Tibial nerve (tissue), 4 donors: Measurements from ENCODE around the gene CTSO. TPM values are rescaled to one million over a fixed set of nuclear protein-coding genes. Genes with fewer than 3 reads are reported as not detected.
"Not testable (repeated sequence)": the region's sequence is repeated elsewhere in the genome, so short reads cannot be mapped to it uniquely, and the experiment has no call there.

ENCODE experiments used
- DNase-seq, 2 donors: peaks; one replicate each; pipeline ENCODE4 v3.0.0-alpha.2; 2019; ENCODE audit warnings: low spot score in 2 of 2
- H3K27ac ChIP-seq, 4 donors: fragments of 200-600 bp; sonication (generic) in 3 of 4; one replicate each; pipeline ENCODE4 v1.5.1; 2017 to 2019; ENCODE audit warnings: mild to moderate bottlenecking in 1 of 4
- H3K27me3 ChIP-seq, 2 donors: fragments of 200-600 bp; sonication (generic) in 1 of 2; one replicate each; pipeline versions ENCODE4 v1.5.1 to v1.6.0; 2017 to 2019
- H3K36me3 ChIP-seq, 3 donors: fragments of 200-600 bp; sonication (generic); one replicate each; pipeline ENCODE4 v1.5.1; 2018 to 2019
- H3K4me1 ChIP-seq, 4 donors: fragments of 200-600 bp; sonication (generic) in 3 of 4; one replicate each; pipeline ENCODE4 v1.5.1; 2017 to 2019
- H3K4me3 ChIP-seq, 4 donors: fragments of 200-600 bp; sonication (generic) in 3 of 4; one replicate each; pipeline ENCODE4 v1.5.1; 2017 to 2019; ENCODE audit warnings: mild to moderate bottlenecking in 1 of 4, moderate library complexity in 1 of 4
- H3K9me3 ChIP-seq, 4 donors: fragments of 200-600 bp; sonication (generic) in 3 of 4; one replicate each; pipeline ENCODE4 v1.5.1; 2017 to 2019
- CTCF ChIP-seq, 5 experiments: fragments of 200-600 bp in 3 of 5; fragments of 450-650 bp in 2 of 5; sonication (generic) in 3 of 5; IDR thresholded peaks; one replicate each; pipeline ENCODE4 v1.5.1; 2016 to 2019; ENCODE audit warnings: antibody characterized with exemption in 5 of 5, mild to moderate bottlenecking in 3 of 5, moderate library complexity in 2 of 5
- EP300 ChIP-seq, 2 donors: sonication (generic); formaldehyde crosslinking; IDR thresholded peaks; one replicate each; pipeline ENCODE4 v1.6.1; 2017; ENCODE audit warnings: antibody characterized with exemption in 2 of 2, mild to moderate bottlenecking in 1 of 2
- POLR2A ChIP-seq, 2 donors: fragments of 450-650 bp; IDR thresholded peaks; one replicate each; pipeline ENCODE4 v1.6.1; 2017; ENCODE audit warnings: antibody characterized with exemption in 2 of 2, mild to moderate bottlenecking in 2 of 2, moderate library complexity in 2 of 2
- WGBS, 2 donors: methylation state at CpG; one replicate each; pipeline ENCODE4 v1.1.5; 2018; 5-methylcytosine and 5-hydroxymethylcytosine counted together
- total RNA-seq, 4 donors: library from RNA; depleted of rRNA; stranded (reverse); fragments of >200 nt; gene quantifications; one replicate each; pipeline ENCODE4 v1.1.0, GENCODE V29; 2016

Gene CTSO
- total RNA-seq, 4 donors from 2014 or later, result 8.7 to 30.2 (median 26.1) TPM

- Histone ChIP-seq H3K27me3 (no peaks in the 10 kb centered on the region), H3K27ac (no peak overlapping the region), H3K36me3 (no peaks in the 10 kb centered on the region), H3K4me1 (peaks cover 0 to 26% (median 6%) of the 10 kb centered on the region in 4 donors), H3K9me3 (no peaks in the 10 kb centered on the region), H3K4me3 (no peak overlapping the region)
- 73 to 76% methylated on average over 3 of the region's 3 CpGs for WGBS, 2 donors
- TF ChIP-seq CTCF (IDR thresholded peaks at IDR 0.05) (no peak), EP300 (IDR thresholded peaks at IDR 0.05) (no peak), POLR2A (IDR thresholded peaks at IDR 0.05) (no peak)
- no peak for DNase-seq
These were observed 49.3 kb downstream of the CTSO start for GRCh38 chr4:155904331-155904730.

- H3K27ac ChIP-seq, result no peak within 1 kb of the TSS
- no peaks in the 10 kb centered on the region for H3K36me3 ChIP-seq
- WGBS, 2 donors, result 52 to 65% methylated on average over 1 of the region's 1 CpG
- no peak within 1 kb of the TSS for H3K4me3 ChIP-seq
- no peaks in the 10 kb centered on the region for H3K27me3 ChIP-seq
- peaks cover 0 to 24% (median 6%) of the 10 kb centered on the region in 4 donors for H3K4me1 ChIP-seq
- H3K9me3 ChIP-seq, result peaks cover 0 to 4% (median 2%) of the 10 kb centered on the region in 4 donors
- TF ChIP-seq CTCF (IDR thresholded peaks at IDR 0.05) (no peak), EP300 (IDR thresholded peaks at IDR 0.05) (no peak), POLR2A (IDR thresholded peaks at IDR 0.05) (no peak)
- DNase-seq, result no peak
These were observed 50.2 kb downstream of the CTSO start, which contains the start of gene TDO2 for GRCh38 chr4:155903453-155903852. Gene TDO2 (plus strand): TSS chr4:155903696. CDS start chr4:155903759, 63 bp downstream.

GRCh38 chr4:155901013-155901412 lies 52.7 kb downstream of the CTSO start:
- 86 to 90% methylated on average over 2 of the region's 2 CpGs for WGBS, 2 donors
- Histone ChIP-seq H3K4me3 (no peak overlapping the region), H3K36me3 (no peaks in the 10 kb centered on the region), H3K27me3 (no peaks in the 10 kb centered on the region), H3K27ac (no peak overlapping the region), H3K9me3 (peaks cover 0 to 6% (median 2%) of the 10 kb centered on the region in 4 donors), H3K4me1 (peaks cover 0 to 6% (median 0%) of the 10 kb centered on the region in 4 donors)
- TF ChIP-seq POLR2A (IDR thresholded peaks at IDR 0.05) (no peak), CTCF (IDR thresholded peaks at IDR 0.05) (no peak), EP300 (IDR thresholded peaks at IDR 0.05) (no peak)
- no peak for DNase-seq

- H3K4me1 ChIP-seq, result peaks cover 0 to 6% (median 0%) of the 10 kb centered on the region in 4 donors
- H3K4me3 ChIP-seq, result no peak overlapping the region
- H3K27me3 ChIP-seq, result no peaks in the 10 kb centered on the region
- H3K27ac ChIP-seq, result no peak overlapping the region
- 8 to 16% methylated on average over 1 of the region's 1 CpG for WGBS, 2 donors
- no peak for DNase-seq
- H3K36me3 ChIP-seq, result no peaks in the 10 kb centered on the region
- TF ChIP-seq EP300 (IDR thresholded peaks at IDR 0.05) (no peak), POLR2A (IDR thresholded peaks at IDR 0.05) (no peak), CTCF (IDR thresholded peaks at IDR 0.05) (no peak)
- peaks cover 0 to 6% (median 2%) of the 10 kb centered on the region in 4 donors for H3K9me3 ChIP-seq
These were observed 53.3 kb downstream of the CTSO start for GRCh38 chr4:155900381-155900780.

- Histone ChIP-seq H3K27ac (no peak overlapping the region), H3K9me3 (peaks cover 0 to 6% (median 2%) of the 10 kb centered on the region in 4 donors), H3K4me3 (no peak overlapping the region), H3K27me3 (no peaks in the 10 kb centered on the region), H3K36me3 (no peaks in the 10 kb centered on the region), H3K4me1 (peaks cover 0 to 6% (median 0%) of the 10 kb centered on the region in 4 donors)
- 10 to 16% methylated on average over 3 of the region's 3 CpGs for whole genome bisulfite sequencing, 2 donors
- TF ChIP-seq CTCF (IDR thresholded peaks at IDR 0.05) (no peak), POLR2A (IDR thresholded peaks at IDR 0.05) (no peak), EP300 (IDR thresholded peaks at IDR 0.05) (no peak)
- DNase-seq, result no peak
These were observed 53.8 kb downstream of the CTSO start for GRCh38 chr4:155899891-155900290.

- 89 to 96% methylated on average over 2 of the region's 2 CpGs for WGBS, 2 donors
- not testable (repeated sequence) for H3K27me3 ChIP-seq, H3K9me3 ChIP-seq, DNase-seq, H3K4me3 ChIP-seq, H3K27ac ChIP-seq, H3K36me3 ChIP-seq, H3K4me1 ChIP-seq
These were observed 55.3 kb downstream of the CTSO start for GRCh38 chr4:155898371-155898770.
